ENCODE measurements around the gene AHCYL2.
"Not testable (repeated sequence)": the region's sequence is repeated elsewhere in the genome, so short reads cannot be mapped to it uniquely, and the experiment has no call there.

The AHCYL2 gene

DNA sequence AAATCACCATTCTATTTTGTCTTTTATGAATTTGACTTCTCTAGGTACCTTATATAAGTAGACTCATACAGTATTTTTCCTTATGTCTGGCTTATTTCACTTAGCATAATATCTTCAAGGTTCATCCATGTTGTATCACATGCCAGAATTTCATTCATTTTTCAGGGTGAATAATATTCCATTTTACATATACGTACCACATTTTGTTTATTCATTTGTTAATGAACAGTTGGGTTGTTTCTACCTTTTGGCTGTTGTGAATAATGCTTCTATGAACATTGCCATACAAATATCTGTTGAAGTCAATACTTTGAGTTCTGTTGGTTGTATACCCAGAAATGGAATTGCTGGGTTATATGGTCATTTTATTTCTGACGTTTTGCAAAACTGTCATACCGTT is 20.7 kb downstream of the AHCYL2 start:
- no peak for FAIRE-seq

DNA sequence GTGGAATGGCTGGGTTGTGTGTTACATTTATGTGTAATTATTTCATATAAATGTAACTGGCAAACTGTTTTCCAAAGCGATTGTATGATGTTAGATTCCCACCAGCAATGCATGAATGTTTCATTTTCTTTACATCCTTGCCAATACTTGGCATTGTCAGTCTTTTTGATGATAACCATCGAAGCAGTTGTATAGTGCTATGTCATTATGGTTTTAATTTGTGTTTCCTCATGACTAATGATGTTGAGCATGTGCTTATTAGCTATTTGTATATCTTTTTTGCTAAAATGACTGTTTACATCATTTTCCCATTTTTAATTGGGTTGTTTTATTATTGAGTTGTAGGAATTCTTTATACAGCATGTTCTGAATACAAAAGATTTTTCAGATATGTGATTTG is 22.3 kb downstream of the AHCYL2 start:
- FAIRE-seq: no peak

DNA sequence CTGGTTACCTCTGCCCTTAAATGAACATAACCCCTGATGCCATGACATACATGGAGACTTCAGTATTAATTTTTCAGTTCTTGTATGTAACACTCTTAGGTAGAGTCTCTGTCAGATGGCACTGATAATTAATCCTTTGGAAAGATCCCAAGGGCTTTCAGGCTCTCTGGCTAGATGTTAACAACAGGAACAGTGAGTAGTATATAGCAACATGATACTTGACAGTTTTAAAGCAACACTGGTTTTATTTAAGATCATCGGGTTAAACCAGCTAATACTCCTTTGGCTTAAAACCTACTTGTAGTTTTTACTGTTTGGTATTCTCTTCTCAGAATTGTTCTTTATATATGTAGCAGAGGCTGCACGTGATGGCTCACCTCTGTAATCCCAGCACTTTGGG is 27.3 kb downstream of the AHCYL2 start:
- FAIRE-seq: no peak

DNA sequence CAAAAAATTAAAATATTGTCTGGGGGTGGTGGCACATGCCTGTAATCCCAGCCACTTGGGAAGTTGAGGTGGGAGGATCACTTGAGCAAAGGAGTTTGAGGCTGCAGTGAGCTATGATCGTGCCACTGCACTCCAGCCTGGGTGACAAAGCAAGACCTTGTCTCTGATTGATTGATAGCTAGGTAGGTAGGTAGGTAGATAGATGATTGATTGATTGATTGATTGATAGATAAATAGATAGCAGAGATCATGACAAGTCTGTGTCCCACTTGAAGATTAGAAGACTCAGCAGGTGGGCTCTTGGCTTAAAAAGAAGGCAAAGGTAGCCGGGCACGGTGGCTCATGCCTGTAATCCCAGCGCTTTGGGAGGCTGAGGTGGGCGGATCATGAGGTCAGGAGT is 27.8 kb downstream of the AHCYL2 start:
- not testable (repeated sequence) for FAIRE-seq

DNA sequence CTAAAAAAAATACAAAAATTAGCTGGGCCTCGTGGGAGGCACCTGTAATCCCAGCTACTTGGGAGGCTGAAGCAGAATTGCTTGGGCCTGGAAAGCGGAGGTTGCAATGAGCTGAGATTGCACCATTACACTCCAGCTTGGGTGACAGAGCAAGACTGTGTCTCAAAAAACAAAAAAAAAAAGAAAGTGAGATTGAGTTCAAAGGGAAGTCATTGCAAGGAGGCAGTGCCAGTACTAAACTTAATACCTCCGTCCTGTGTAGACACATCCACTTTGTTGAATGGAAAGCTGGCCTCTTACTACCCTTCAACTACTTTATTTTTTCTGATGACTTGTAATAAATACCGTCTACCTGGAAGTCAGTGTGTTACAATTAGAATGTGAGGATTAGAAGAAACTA is 31.0 kb downstream of the AHCYL2 start:
- FAIRE-seq: no peak

DNA sequence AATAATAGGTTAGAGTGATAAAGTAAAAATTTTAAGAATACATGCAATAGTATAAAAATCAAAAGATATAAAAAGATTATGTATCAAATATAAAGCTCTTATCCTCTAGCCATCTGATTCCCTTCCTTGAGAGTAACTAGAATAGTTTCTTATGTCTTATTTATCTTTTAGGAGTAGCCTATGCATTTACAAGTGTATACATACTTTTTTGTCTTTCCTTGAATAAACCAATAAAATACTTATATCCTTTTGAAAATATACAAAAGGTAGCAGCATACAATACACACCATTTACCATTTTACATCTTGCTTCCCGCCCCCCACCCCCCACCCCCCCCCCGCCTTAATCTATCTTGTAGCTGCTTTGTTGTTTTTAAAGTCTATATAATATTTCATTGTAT is 31.4 kb downstream of the AHCYL2 start:
- FAIRE-seq: no peak

DNA sequence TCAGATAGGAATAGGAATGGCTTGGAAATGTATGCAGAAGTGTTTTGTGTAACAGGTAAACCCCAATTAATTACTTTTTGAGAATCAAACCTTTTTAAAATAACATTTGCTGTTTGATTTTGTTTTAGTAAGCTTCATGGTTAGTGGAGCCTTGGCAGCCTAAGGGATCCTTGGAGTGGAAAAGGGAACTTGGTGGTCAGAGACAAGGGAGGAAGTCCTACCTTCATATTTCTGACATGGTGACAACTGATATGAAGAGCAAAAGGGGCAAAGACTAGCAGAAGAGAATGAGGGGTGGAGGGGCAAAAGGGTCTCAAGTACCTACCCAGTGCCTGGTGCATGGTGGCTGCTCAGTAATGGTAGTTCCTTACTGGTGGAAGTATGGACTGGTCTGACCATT is 32.3 kb downstream of the AHCYL2 start:
- FAIRE-seq: no peak

DNA sequence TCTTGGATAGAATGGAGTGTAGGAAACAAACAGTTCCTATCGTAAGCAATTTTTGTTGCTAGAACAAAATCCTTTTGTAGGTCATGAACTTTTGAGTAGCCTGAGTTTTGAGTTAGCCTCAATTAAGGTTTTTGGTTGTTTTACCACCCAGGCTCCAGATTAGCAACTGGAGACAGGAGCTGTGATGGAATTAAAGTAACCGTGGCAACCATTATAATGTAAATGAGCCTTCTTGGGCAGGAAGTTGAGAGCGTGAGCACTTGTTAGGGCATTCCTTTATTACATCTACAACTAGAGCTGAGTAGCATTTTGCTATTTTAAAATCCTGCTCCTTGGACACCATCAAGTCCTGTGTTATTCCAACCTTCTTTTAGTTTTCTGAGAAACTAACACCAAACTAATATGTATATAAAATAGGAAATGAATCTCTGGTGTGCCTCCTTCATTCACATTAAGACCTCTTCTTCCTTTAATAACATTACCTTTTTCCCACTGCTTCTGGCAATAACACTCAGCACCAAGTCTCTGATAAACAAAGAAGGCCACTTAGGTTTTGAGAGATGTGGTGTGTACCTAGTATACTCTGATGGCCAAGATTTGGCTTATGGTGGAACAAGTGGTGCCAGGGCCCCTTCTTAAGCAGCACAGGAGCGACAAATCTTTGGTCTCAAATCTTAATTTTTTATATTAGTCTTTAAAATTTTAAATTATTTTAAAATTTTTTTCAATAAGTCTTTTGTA is 34.0 kb downstream of the AHCYL2 start:
- no peak for FAIRE-seq

DNA sequence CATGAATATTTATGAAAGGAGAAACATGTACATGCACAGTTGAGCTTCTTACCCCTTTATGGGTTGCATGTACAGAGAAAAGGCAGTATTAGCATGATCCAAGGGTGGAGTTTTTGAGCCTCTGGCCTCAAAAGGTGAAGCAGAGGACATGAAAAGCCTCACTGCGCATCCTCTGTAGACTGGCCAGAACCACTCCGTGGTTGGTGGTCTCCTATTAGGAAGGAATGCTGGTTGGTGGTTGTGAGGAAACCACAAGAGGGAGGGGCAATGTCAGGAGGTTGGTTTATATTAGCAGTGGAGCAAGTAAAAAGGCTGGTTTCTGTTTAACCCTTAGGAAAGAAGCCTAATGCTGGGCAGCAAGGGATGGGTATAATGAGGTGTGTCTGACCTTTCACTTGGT is 37.5 kb downstream of the AHCYL2 start:
- FAIRE-seq: no peak

DNA sequence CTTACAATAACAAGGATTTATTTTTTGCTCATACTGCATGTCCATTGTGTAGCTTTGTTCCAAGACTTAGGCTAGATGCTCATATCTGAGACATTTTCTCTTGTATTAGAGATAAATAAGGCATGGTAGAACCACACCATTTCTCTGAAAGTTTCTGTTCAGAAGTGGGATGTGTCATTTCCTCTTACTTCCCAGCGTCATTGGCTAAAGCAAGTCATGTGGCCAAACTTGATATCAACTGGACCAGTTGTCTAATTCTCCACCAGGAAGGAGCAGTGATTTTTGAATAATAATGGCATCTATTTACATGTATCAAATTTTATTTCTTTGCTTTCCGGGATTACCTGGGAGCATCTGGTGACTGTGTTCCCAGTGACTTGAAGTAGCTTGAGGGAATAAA is 38.3 kb downstream of the AHCYL2 start:
- FAIRE-seq: no peak

DNA sequence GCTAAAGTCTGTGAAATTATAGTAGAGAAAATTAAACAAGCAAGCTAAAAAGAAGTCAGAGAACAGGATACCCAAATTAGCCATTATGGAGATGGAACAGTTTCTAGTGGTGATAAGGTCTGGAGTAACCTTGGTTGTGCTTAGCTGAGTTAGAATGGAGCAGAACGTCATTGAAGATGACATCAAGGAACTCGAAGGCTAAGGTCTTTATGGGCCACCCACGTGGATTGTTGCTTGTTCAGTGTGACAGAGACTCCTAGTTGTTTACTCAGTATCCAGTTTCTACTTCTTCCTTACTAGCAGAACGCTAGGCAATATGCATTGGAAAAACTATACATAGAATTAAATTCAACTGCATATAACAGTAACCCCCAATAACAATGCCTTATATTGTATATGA is 39.7 kb downstream of the AHCYL2 start:
- FAIRE-seq: no peak

DNA sequence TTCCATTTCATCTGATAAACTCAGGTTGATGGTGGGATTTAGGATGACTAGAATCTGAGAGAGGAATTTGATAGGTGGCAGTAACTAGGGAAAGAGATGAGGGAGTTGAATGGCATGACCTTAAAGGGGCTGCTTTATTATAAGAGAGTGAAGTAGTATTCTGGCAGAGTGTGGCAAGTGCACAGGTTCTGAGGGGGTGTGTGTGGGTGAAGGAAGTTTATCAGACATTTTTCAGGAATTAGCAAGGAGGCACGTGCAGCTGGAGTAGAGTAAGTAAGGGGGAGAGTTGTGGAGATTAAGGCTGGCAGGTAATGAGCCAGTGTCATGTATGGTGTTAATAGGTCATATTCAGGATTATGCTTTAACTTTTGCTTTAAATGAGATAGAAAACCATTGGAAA is 40.5 kb downstream of the AHCYL2 start:
- no peak for FAIRE-seq

DNA sequence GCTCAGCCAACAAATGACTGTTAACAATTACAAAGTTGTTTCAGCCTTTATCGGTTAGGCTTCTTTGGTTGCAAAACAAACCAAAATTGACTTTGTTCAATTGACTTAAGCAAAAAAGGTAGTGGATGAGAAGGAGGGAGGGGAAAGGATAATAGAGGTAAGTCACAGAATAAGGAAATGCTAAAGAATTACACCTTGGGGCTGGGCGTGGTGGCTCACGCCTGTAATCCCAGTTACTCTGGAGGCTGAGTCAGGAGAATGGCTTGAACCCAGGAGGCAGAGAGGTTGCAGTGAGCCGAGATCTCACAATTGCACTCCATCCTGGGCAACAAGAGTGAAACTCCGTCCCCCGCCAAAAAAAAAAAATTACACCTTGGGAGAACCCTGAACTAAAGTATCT is 41.4 kb downstream of the AHCYL2 start:
- FAIRE-seq: no peak

DNA sequence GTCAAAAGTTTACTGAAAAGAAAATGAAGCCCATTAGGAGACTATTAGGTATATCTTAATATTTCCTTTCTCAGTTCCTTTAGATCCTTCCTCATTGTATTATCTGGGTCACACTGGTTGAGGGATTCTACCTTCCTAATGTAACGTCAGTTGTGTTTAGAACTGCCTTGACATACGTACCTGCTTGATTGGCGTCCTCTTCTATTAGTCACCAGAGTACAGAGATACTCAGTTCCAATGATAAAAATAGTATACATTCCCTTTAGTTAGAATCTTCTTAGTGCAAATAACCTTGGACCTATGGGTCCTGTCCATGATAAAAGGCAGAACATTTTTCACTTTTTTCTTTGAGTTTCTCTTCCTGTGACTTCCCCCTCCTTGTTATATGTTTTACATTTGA is 45.2 kb downstream of the AHCYL2 start:
- FAIRE-seq: no peak

DNA sequence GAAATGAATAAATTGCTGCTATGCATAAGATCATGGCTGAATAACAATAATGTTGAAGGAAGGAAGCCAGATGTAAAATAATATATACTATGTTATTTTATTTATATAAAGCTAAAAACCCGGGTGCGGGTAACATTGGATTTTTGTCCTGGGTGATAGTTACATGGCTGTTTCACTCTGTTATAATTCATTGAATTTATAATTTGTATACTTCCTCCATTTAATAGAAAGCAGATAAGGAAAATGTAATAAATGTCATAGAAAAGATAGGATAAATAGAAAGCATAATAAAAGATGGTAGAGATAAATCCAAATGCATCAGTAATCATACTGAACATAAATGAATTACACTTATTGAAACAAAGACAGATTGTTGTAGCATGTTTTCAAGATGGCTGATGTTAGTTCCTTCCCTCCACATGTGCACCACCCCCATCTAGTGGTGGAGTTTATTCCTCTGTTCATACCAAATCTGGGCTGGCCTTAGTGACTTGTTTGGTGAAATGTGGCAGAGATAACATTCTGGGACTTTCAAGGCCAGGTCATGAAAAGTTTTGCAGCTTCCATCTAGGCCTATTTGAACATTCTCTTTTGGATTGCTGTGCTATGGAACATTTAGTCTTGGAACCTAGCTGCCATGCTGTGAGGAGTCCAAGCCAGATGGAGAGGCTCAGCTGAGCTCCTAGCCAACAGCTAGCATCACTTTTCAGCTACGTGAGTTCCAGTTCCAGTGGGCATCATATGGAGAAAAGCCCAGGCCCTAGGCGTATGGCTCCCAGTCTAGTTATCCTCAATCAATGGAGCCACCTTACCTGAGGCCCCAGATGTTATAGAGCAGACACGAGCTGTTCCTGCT is 46.9 kb downstream of the AHCYL2 start:
- peak; percentile 95 for FAIRE-seq

DNA sequence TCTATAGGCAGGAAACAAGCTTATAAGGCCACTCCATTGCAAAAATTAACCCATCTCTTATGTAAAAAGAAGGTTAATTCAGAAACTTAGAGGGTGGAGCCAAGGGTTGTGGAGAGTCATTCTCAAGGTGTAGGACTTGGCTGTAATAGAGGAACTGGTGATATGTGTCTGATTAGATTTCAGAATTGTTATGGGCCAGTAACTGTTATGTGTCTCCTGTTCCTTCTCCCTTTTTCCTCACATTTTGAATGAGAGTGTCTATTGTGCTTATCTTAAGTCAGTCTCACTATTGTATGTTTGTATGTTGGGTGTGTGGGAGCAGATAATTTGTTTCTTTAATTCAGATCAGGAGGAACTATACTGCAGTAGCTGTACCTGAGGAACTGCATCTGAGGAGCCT is 49.1 kb downstream of the AHCYL2 start:
- FAIRE-seq: no peak

DNA sequence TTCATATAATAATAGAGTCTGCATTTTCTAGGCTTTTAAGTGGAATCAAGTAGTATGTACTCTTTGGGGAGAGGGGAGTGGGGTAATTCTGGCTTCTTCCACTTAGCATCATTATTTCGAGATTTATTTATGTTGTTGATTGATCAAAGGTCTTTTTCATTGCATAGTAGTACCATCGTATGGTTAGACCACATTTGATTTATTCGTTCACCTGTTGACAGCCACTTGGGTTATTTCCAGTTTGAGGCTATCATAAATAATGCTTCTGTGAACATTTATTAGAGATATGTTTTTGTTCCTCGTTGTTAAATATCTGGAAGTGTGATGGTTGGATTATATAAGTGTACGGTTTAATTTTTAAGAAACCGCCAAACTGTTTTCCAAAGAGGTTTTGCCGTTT is 52.8 kb downstream of the AHCYL2 start:
- FAIRE-seq: no peak

DNA sequence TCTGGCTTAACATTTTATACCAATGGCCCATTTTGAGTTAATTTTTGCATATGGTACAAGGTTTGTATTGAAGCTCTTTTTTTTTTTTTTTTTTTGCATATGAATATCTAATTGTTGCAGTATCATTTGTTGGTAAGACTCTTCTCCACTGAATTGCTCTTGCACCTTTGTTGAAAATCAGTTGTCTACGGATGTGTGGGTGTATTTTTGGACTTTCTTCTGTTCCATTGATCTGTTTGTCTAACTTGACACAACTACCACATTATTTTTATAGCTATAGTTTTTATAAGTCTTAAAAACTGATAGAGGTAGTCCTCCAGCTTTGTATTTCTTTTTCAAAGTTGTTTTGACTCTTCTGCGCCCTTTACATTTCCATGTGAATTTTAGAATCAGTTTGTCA is 53.9 kb downstream of the AHCYL2 start:
- FAIRE-seq: no peak

DNA sequence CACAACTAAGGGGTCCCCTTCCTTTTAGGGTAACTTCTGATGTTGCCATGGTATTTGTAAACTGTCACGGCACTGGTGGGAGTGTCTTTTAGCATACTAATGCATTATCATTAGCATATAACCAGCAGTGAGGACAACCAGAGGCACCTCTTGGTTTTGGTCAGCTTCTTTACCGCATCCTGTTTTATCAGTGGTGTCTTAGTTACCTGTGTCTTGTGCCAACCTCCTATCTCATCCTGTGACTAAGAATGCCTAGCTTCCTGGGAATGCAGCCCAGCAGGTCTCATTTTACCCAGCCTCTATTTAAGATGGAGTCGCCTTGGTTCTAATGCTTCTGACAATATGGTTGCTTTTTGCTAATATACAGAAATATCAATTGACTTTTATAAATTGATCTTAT is 54.9 kb downstream of the AHCYL2 start:
- FAIRE-seq: no peak

DNA sequence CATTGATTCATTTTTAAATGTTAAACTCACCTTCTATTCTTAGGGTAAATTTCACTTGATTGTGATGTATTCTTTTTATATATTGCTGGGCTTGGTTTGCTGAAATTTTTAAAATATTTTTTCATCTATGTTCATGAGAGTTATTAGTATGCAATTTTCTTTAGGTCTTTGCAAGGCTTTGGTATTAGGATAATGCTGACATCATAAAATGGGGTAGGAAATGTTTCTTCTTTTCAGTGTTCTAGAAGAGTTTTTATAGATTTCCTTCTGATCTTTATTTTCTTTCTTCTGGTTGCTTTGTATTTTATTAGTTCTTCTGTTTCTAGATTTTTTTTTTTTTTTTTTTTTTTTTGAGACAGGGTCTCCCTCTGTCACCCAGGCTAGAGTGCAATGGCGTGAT is 56.3 kb downstream of the AHCYL2 start:
- FAIRE-seq: no peak

DNA sequence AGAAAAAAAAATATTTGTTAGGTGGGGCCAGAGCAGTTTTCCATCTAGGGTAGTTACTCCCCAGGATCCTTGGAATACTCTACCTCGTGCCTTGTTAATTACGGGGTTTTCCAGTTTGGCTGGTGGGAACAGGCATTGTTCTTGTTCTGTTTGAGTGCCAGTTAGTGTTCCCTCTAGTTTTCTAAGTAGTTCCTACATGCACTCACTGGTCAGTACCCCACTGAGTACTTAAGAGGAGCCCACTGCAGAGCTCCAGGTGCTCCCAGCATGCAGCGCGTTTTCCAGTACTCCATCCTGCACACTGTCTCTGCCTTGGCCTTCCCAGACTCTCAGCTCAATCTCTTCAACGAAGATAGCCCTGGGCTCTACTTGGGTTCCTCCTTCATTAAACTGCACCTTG is 58.0 kb downstream of the AHCYL2 start:
- FAIRE-seq: no peak

DNA sequence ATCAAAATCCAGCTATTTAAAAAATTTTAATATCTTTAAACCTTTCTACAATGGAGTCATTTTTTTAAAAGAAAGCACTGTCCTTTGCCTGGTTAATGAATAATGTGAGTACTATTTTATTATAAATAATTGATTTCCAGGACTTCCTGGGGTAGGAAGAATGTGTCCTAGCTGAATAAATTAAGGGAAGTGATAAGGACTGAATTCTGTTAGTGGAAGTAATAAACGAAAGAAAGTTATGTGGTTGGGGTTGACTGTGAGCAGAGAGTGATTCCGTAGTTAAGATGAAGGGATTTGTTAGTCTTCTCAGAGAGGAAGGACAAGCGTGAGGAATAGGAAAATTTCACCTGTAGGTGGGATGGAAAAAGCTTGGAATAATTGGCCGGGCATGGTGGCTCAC is 59.1 kb downstream of the AHCYL2 start:
- no peak for FAIRE-seq

DNA sequence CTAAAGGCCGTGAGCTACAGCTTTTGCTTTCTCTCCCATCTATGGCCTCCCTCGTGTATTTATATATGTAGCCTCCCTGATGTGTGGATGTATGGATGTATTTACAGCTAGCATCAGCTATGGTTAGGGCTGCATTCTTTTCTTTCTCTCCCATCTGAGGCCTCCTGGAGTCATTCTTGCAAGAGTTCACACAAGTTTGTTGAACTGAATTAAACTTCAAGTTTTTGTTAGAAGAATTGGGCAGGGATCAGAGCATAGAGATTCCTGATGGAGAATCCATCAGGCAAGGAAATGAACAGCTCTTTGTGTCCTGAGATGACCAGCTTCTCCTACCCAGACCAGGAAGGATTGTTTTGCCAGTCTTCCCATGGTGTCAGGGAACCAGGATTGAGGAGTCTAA is 60.3 kb downstream of the AHCYL2 start:
- no peak for FAIRE-seq

DNA sequence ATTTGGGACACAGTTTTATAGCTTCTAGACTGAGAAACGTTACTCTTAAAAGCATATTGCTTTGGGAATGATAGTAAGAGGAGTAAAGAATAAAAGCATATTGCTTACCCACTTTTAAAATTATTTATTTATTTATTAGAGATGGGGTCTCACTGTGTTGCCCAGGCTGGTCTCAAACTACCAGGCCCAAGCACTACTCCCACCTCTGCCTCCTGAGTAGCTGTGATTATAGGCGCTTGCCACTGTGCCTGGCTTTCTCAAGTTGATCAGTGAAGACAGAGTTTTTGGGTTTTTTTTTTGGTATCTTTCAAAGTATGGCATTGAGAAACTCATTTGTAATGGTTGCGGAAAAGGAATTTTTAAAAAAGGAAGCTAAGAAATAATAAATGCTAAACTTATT is 68.0 kb downstream of the AHCYL2 start:
- no peak for FAIRE-seq

DNA sequence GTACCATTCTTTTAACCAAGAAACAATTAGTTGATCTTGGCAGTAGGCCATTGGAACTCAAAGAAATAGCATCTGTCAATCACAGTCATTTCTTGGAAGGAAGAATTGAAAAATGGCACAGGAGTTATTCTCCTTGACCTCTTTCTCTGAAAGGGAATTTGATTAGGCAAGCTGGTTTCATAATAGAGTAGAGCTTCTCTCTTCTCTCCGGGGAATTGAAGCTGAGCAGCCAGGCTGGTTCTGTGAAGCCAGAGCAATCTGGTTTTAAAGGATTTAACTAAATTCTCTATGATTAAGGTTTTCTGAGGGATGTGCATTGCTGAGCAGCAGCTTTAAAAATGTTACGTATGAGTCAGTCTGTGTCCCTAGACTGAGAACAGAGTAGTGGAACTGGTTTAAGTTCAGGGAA is 70.2 kb downstream of the AHCYL2 start:
- FAIRE-seq: no peak
